Gastroesophageal sphincter (tissue), 4 donors: ENCODE results near the gene HOXA10. TPM values are rescaled to one million over a fixed set of nuclear protein-coding genes. Genes with fewer than 3 reads are reported as not detected.

Experiments used
- ATAC-seq: fragments of 150-250 bp; one replicate; pipeline ENCODE4 v1.9.1; 2016; ENCODE audit warnings: mild to moderate bottlenecking, moderate library complexity
- H3K27ac ChIP-seq, 4 donors: fragments of 200-600 bp; sonication (generic) in 3 of 4; 1 replicate in 3 of 4; 2 replicates in 1 of 4; pipeline ENCODE4 v1.5.1; 2016 to 2019
- H3K27me3 ChIP-seq: fragments of 200-600 bp; sonication (generic); one replicate; pipeline ENCODE4 v1.5.1; 2019
- H3K36me3 ChIP-seq, 2 donors: fragments of 200-600 bp; sonication (generic); one replicate each; pipeline ENCODE4 v1.5.1; 2019; ENCODE audit warnings: control low read depth in 1 of 2
- H3K4me1 ChIP-seq, 3 donors: fragments of 200-600 bp; sonication (generic); 1 replicate in 2 of 3; 2 replicates in 1 of 3; pipeline ENCODE4 v1.5.1; 2016 to 2019; ENCODE audit warnings: control low read depth in 2 of 3
- H3K4me3 ChIP-seq, 2 donors: fragments of 200-600 bp; sonication (generic); one replicate each; pipeline ENCODE4 v1.5.1; 2019; ENCODE audit warnings: mild to moderate bottlenecking in 1 of 2, moderate library complexity in 1 of 2
- H3K9me3 ChIP-seq, 3 donors: fragments of 200-600 bp; sonication (generic); one replicate each; pipeline ENCODE4 v1.5.1; 2017 to 2019; ENCODE audit warnings: control low read depth in 2 of 3
- EP300 ChIP-seq: sonication (generic); formaldehyde crosslinking; IDR thresholded peaks from one replicate; pipeline ENCODE4 v1.6.1; 2017; ENCODE audit warnings: antibody characterized with exemption, mild to moderate bottlenecking
- POLR2A ChIP-seq, 2 donors: fragments of 450-650 bp; IDR thresholded peaks; one replicate each; pipeline ENCODE4 v1.6.1; 2017; ENCODE audit warnings: antibody characterized with exemption in 2 of 2, mild to moderate bottlenecking in 2 of 2, moderate library complexity in 1 of 2
- POLR2AphosphoS5 ChIP-seq: sonication (generic); formaldehyde crosslinking; IDR thresholded peaks from one replicate; pipeline ENCODE4 v1.6.1; 2017; ENCODE audit warnings: antibody characterized with exemption
- WGBS, 2 donors: methylation state at CpG; one replicate each; pipeline ENCODE4 v1.1.5; 2018; ENCODE audit warnings: low coverage in 1 of 2; 5-methylcytosine and 5-hydroxymethylcytosine counted together
- total RNA-seq, 4 donors: library from RNA; depleted of rRNA; stranded (reverse); fragments of >200 nt; gene quantifications; one replicate each; pipeline ENCODE4 v1.1.0, GENCODE V29; 2016
- TF ChIP-seq, protein P1 (sequence below), 4 experiments: fragments of 200-600 bp in 2 of 4; fragments of 450-650 bp in 2 of 4; sonication (generic) in 1 of 4; IDR thresholded peaks; one replicate each; pipeline ENCODE4 v1.5.1; 2017 to 2019; ENCODE audit warnings: antibody characterized with exemption in 4 of 4, mild to moderate bottlenecking in 2 of 4, moderate library complexity in 2 of 4

The HOXA10 gene
- total RNA-seq, 4 donors from 2014 or later, result 0.67 TPM; not detected in 3

DNA sequence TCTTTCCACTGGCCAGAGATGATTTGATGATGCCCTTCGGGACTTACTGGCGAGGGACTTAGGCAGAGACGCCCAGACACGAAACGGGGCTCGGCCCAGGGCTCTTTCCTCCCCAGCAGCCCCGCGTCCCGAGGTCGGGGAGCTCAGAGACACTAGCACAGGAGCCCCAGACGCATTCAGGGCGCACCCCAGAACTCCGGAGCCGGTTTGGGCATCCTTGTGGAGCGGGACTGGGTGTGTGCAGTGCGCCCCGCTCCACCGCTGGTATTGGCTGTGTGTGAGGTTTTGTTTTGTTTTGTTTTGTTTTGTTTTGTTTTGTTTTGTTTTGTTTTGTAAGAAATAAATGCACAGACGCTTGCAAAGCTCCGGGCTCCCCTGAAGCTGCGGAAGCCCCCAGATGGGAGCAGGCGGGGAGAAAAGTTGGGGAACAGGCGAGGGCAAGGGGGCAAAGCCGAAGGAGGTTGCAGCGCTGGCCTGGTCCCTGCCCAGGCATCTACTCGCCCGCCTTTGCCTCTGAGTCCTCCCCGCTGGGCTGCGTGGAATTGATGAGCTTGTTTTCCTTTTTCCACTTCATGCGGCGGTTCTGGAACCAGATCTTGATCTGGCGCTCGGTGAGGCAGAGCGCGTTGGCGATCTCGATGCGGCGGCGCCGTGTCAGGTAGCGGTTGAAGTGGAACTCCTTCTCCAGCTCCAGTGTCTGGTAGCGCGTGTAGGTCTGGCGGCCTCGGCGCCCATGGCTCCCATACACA is 28.8 kb downstream of the HOXA10 start:
- Histone ChIP-seq H3K27me3 (peaks cover 30% of the 10 kb centered on the region), H3K36me3 (no peaks in the 10 kb centered on the region), H3K27ac (peak overlapping the region in 2 of 4 donors; percentile 70 to 99), H3K4me1 (peaks cover 0 to 40% (median under 1%) of the 10 kb centered on the region in 3 donors), H3K4me3 (peak overlapping the region in 1 of 2 donors; percentile 94), H3K9me3 (no peaks in the 10 kb centered on the region)
- 80% methylated on average over 3 of the region's 47 CpGs; no CpG with 5 or more reads in 1 of the 2 donors for WGBS, 2 donors
- no peak for ATAC-seq
- TF ChIP-seq EP300, result no peak
- TF ChIP-seq, protein P1, sequence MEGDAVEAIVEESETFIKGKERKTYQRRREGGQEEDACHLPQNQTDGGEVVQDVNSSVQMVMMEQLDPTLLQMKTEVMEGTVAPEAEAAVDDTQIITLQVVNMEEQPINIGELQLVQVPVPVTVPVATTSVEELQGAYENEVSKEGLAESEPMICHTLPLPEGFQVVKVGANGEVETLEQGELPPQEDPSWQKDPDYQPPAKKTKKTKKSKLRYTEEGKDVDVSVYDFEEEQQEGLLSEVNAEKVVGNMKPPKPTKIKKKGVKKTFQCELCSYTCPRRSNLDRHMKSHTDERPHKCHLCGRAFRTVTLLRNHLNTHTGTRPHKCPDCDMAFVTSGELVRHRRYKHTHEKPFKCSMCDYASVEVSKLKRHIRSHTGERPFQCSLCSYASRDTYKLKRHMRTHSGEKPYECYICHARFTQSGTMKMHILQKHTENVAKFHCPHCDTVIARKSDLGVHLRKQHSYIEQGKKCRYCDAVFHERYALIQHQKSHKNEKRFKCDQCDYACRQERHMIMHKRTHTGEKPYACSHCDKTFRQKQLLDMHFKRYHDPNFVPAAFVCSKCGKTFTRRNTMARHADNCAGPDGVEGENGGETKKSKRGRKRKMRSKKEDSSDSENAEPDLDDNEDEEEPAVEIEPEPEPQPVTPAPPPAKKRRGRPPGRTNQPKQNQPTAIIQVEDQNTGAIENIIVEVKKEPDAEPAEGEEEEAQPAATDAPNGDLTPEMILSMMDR (IDR thresholded peaks at IDR 0.05), result no peak
- TF ChIP-seq POLR2A (IDR thresholded peaks at IDR 0.05), result no peak
- TF ChIP-seq POLR2AphosphoS5, result no peak

DNA sequence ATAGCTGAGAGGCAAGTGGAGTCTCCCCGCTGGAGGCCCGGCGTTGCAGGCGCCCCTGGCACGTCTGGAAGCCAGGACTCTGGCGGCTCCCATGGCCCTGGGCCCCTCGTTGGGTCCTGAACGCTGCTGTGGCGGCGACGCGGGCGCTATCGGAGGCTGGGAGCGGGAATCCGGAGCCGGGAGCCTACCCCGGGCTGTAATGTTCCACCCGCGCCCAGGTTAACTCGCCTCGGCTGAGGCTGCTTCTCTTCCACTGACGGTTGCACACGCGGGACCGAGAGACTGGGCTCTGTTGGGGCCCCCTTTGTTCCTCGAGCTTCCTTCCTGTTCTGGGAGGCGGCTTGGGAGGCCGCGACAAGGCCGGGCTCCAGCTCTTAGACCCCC is 29.3 kb downstream of the HOXA10 start:
- peak overlapping the region in 2 of 4 donors; percentile 70 to 99 for H3K27ac ChIP-seq
- peak overlapping the region in 1 of 2 donors; percentile 94 for H3K4me3 ChIP-seq
- WGBS, 2 donors, result 76% methylated on average over 15 of the region's 31 CpGs; no CpG with 5 or more reads in 1 of the 2 donors
- TF ChIP-seq POLR2A (IDR thresholded peaks at IDR 0.05) (no peak), EP300 (no peak), POLR2AphosphoS5 (no peak)
- TF ChIP-seq, protein P1 (IDR thresholded peaks at IDR 0.05), result no peak
- ATAC-seq, result no peak
- H3K9me3 ChIP-seq, result no peaks in the 10 kb centered on the region
- H3K36me3 ChIP-seq, result no peaks in the 10 kb centered on the region
- H3K27me3 ChIP-seq, result peaks cover 30% of the 10 kb centered on the region
- peaks cover 0 to 36% (median 0%) of the 10 kb centered on the region in 3 donors for H3K4me1 ChIP-seq

DNA sequence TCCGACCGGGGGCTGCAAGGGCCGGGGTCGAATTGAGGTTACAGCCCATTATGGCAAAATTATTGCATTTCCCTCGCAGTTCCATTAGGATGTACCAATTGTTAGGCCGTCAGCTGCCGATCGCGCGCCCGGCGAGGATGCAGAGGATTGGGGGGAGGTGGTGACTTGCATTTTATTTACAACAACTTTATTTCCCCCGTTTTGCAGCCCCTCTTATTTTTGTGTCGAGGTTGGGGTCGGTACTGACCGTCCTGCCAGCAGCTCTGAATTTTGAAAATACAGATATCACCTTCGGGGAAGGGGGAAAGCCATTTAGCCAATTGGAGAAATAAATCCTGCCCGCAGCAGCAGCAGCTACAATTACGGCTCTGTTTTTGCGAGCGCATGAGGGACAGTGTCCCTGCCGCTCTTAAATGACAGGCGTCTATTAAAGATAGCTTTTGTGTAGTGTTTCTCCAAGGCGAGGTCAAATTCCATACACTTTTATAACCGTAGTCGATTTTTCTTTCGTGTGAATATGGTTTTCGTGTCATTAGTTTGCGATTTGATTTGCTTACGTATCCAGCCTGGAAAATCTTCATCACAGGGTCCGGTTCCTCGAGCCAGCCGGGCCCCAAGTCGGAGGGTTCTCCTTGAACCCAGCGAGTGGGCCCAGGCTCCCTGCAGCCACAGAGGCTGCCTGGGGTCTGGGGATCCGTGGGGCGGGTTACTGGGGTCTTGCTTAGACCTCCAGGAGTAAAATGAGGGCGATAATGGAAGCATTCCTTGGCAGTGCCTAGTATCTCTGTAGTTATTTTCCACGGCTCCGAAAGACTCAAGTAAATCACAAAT is 30.0 kb downstream of the HOXA10 start:
- H3K27ac ChIP-seq, result peak overlapping the region in 3 of 4 donors; percentile 70 to 99 (median 90)
- no peaks in the 10 kb centered on the region for H3K36me3 ChIP-seq
- H3K4me1 ChIP-seq, result peaks cover 0 to 42% (median 0%) of the 10 kb centered on the region in 3 donors
- no peaks in the 10 kb centered on the region for H3K9me3 ChIP-seq
- ATAC-seq, result no peak
- H3K27me3 ChIP-seq, result peaks cover 28% of the 10 kb centered on the region
- TF ChIP-seq, protein P1 (IDR thresholded peaks at IDR 0.05), result peak in 1 of 4 experiments; percentile 9
- TF ChIP-seq POLR2A (IDR thresholded peaks at IDR 0.05), result no peak
- WGBS, 2 donors, result 22 to 38% methylated on average over 10 to 30 of the region's 40 CpGs
- peak overlapping the region in 1 of 2 donors; percentile 94 for H3K4me3 ChIP-seq

DNA sequence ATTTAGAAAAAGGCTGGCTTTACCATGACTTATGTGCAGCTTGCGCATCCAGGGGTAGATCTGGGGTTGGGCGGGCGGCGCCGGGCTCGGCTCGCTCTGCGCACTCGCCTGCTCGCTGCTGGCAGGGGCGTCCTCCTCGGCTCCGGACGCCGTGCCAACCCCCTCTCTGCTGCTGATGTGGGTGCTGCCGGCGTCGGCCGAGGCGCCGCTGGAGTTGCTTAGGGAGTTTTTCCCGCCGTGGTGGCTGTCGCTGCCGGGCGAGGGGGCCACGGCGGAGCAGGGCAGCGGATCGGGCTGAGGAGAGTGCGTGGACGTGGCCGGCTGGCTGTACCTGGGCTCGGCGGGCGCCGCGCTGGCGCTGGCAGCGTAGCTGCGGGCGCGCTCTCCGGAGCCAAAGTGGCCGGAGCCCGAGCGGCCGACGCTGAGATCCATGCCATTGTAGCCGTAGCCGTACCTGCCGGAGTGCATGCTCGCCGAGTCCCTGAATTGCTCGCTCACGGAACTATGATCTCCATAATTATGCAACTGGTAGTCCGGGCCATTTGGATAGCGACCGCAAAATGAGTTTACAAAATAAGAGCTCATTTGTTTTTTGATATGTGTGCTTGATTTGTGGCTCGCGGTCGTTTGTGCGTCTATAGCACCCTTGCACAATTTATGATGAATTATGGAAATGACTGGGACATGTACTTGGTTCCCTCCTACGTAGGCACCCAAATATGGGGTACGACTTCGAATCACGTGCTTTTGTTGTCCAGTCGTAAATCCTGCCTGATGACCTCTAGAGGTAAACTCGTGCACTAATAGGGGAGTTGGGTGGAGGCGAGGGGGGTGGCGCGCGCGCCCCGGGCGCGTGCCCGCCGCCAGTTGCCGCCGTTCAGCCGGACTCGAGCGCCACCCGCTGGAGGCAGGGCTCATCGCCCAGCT is 30.8 kb downstream of the HOXA10 start, which contains the start of gene HOXA5:
Gene HOXA5, minus strand, starts transcription at position 659 of the 927 bp plus-strand sequence. Its CDS starts 74 bp downstream, at position 585.
- Histone ChIP-seq H3K27ac (peak within 1 kb of the TSS; percentile 90 to 100 (median 98)), H3K4me3 (peak within 1 kb of the TSS; percentile 94 to 98), H3K36me3 (no peaks in the 10 kb centered on the region), H3K9me3 (no peaks in the 10 kb centered on the region), H3K4me1 (peaks cover 0 to 47% (median 0%) of the 10 kb centered on the region in 3 donors), H3K27me3 (peaks cover 19% of the 10 kb centered on the region)
- peak; percentile 91 for ATAC-seq
- peak; percentile 98 for TF ChIP-seq POLR2AphosphoS5
- TF ChIP-seq, protein P1 (IDR thresholded peaks at IDR 0.05), result peak; percentile 93 to 99 (median 98)
- TF ChIP-seq EP300, result peak; percentile 22
- peak; percentile 68 to 78 for TF ChIP-seq POLR2A (IDR thresholded peaks at IDR 0.05)
- 6 to 13% methylated on average over 14 to 21 of the region's 86 CpGs for WGBS, 2 donors
